Upper lobe of left lung (tissue), 4 donors: ENCODE data around the gene SFRP4.

Source experiments
- EP300 ChIP-seq, 4 donors: sonication (generic); formaldehyde crosslinking; IDR thresholded peaks; one replicate each; pipeline ENCODE4 v1.5.1; 2017; ENCODE audit warnings: antibody characterized with exemption in 4 of 4, control low read depth in 2 of 4
- POLR2A ChIP-seq, 4 donors: fragments of 450-650 bp; IDR thresholded peaks; one replicate each; pipeline ENCODE4 v1.5.1; 2016 to 2017; ENCODE audit warnings: antibody characterized with exemption in 4 of 4, mild to moderate bottlenecking in 2 of 4
- TF ChIP-seq, protein P1 (sequence below), 6 experiments: fragments of 450-650 bp in 4 of 6; fragments of 200-600 bp in 2 of 6; sonication (generic) in 2 of 6; IDR thresholded peaks; one replicate each; pipeline ENCODE4 v1.5.1; 2016 to 2019; ENCODE audit warnings: antibody characterized with exemption in 6 of 6

DNA sequence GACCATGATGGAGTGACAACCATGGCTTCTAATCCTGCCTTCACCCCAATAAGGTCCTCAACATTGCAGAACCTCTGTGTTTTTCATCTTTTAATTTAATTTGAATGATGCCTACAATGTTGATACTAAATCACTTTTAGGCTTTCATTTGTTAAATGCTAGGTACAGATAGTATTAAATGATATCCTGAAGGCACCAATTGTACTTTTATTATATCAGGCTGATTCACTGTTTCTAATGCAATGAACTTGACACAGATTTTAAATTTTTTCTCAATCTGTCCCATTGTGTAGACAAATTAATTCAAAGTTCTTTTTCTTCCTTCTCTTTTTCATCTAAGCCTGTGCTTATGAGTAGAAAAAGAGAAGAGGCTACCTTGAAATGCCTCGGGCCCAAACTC, 9.0 kb upstream of the SFRP4 start:
- no peak for TF ChIP-seq POLR2A (IDR thresholded peaks at IDR 0.05)
- TF ChIP-seq, protein P1, sequence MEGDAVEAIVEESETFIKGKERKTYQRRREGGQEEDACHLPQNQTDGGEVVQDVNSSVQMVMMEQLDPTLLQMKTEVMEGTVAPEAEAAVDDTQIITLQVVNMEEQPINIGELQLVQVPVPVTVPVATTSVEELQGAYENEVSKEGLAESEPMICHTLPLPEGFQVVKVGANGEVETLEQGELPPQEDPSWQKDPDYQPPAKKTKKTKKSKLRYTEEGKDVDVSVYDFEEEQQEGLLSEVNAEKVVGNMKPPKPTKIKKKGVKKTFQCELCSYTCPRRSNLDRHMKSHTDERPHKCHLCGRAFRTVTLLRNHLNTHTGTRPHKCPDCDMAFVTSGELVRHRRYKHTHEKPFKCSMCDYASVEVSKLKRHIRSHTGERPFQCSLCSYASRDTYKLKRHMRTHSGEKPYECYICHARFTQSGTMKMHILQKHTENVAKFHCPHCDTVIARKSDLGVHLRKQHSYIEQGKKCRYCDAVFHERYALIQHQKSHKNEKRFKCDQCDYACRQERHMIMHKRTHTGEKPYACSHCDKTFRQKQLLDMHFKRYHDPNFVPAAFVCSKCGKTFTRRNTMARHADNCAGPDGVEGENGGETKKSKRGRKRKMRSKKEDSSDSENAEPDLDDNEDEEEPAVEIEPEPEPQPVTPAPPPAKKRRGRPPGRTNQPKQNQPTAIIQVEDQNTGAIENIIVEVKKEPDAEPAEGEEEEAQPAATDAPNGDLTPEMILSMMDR (IDR thresholded peaks at IDR 0.05): no peak
- TF ChIP-seq EP300 (IDR thresholded peaks at IDR 0.05): no peak
